HUES64 (cell line): ENCODE measurements around the gene ANKRD18B.
"Not testable (repeated sequence)": the region's sequence is repeated elsewhere in the genome, so short reads cannot be mapped to it uniquely, and the experiment has no call there.

ENCODE experiments used
- H3K27ac ChIP-seq: 2 replicates; pipeline ENCODE4 v1.7.0; 2013; ENCODE audit warnings: low read depth, low read length, inconsistent platforms
- H3K27me3 ChIP-seq: 2 replicates; pipeline ENCODE4 v1.6.1; 2013; ENCODE audit warnings: mild to moderate bottlenecking, low read length; ENCODE audit not compliant: insufficient read depth
- H3K36me3 ChIP-seq: 2 replicates; pipeline ENCODE4 v1.6.1; 2013; ENCODE audit warnings: mild to moderate bottlenecking, low read length; ENCODE audit not compliant: insufficient read depth
- H3K4me1 ChIP-seq: 2 replicates; pipeline ENCODE4 v1.6.1; 2013; ENCODE audit warnings: mild to moderate bottlenecking, low read length, moderate library complexity; ENCODE audit not compliant: insufficient read depth
- H3K4me3 ChIP-seq: 2 replicates; pipeline ENCODE4 v1.5.1; 2013; ENCODE audit warnings: mild to moderate bottlenecking, low read length, moderate library complexity
- H3K9ac ChIP-seq: 2 replicates; pipeline ENCODE4 v1.6.1; 2013; ENCODE audit warnings: mild to moderate bottlenecking, low read depth, low read length
- H3K9me3 ChIP-seq: 2 replicates; pipeline ENCODE4 v1.6.1; 2013; ENCODE audit warnings: low read depth, low read length; ENCODE audit not compliant: insufficient read depth
- WGBS: fragments of 150-250, 120-280 bp; methylation state at CpG from one replicate; pipeline ENCODE4 v1.1.7; 2013; ENCODE audit warnings: missing lambda C conversion rate; 5-methylcytosine and 5-hydroxymethylcytosine counted together

ANKRD18B gene

DNA sequence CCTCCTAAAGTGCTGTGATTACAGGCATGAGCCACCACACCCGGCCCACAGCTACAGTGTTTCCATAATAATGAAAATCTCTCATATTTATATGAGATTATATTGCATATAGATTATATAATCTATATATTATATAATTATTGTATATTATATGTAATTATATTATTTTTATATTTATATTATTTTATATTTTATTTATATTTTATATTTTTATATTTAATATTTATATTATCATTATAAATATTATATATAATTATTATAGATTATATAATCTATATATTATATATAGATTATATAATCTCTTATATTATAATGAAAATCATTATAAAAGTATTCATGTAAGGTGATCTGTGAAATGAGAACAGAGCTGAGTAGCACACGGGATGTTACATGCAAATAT is 11.5 kb downstream of the ANKRD18B start:
- no peaks in the 10 kb centered on the region for H3K9me3 ChIP-seq
- WGBS, result no CpG with 5 or more reads among the region's 2 CpGs
- no peaks in the 10 kb centered on the region for H3K4me1 ChIP-seq
- H3K27ac ChIP-seq, result no peak overlapping the region
- H3K27me3 ChIP-seq, result no peaks in the 10 kb centered on the region
- 0 out of 2 replicates have a peak, but pooled peaks cover 2% of the 10 kb centered on the region for H3K36me3 ChIP-seq
- no peak overlapping the region for H3K9ac ChIP-seq
- no peak overlapping the region for H3K4me3 ChIP-seq

DNA sequence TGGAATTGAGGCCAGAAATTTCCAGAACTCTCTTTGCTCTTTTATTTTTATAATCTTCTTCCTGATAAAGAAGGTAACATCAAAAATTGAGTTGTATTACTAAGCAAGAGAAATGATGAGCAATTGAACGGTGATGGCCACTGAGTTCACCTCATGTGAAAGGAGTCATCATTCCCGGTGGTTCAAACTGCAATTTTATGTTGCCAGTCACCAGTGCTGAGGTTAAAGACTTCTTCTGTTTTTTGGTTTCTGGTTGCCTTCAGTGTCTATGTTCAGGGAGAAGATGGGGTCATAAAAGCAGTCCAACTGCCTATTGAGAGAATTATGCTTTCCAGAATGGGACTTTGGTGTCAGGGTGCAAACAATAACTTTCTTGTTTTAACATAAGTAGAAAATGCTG is 19.4 kb downstream of the ANKRD18B start:
- H3K4me3 ChIP-seq, H3K27me3 ChIP-seq, H3K4me1 ChIP-seq, H3K9me3 ChIP-seq, H3K9ac ChIP-seq, H3K27ac ChIP-seq, H3K36me3 ChIP-seq: not testable (repeated sequence)
- 95% methylated on average over 2 of the region's 2 CpGs for WGBS

DNA sequence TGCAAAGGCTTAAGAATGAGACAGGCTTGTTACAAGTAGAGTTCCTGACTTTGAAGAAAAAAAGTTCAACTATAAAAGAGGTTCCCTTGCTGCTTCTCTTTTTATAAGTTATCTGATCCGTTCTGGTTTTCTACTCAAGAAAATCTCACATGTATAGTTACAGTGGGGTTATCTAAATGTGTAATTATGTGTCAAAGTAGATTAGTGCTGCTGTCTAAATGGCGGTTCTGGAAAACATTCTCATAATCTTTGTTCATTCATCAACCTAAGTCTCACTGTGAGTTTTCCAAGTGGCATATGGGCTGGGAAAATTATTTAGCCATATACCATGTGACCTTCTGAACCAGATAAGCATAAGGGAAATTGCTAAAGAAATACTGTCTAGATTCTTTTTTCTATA is 21.7 kb downstream of the ANKRD18B start:
- H3K27ac ChIP-seq, H3K27me3 ChIP-seq, H3K9ac ChIP-seq, H3K4me3 ChIP-seq, H3K9me3 ChIP-seq, H3K4me1 ChIP-seq: not testable (repeated sequence)
- peaks cover 10% of the 10 kb centered on the region; the same call in 1 of the 2 replicates for H3K36me3 ChIP-seq
- no CpG with 5 or more reads among the region's 2 CpGs for WGBS

DNA sequence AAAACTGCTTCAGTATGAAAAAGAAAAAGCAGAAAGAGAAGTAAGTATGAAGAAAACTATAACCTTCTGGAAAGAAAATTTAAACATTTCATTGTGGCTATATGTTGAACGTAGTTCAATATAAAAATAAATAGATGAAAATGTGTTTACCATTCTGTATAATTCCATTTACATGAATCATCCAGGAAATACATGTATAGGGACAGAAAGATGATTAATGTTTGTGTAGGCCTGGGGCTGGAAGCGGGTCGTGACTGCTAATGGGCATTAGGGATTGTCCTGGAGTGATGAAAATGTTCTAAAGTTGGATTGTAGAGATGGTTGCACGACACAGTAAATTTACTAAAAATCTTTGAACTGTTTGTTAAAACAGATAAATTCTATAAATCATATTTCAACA is 24.8 kb downstream of the ANKRD18B start:
- not testable (repeated sequence) for H3K36me3 ChIP-seq, H3K27me3 ChIP-seq, H3K9me3 ChIP-seq, H3K4me1 ChIP-seq, H3K4me3 ChIP-seq, H3K27ac ChIP-seq, H3K9ac ChIP-seq
- no CpG with 5 or more reads among the region's 4 CpGs for WGBS

DNA sequence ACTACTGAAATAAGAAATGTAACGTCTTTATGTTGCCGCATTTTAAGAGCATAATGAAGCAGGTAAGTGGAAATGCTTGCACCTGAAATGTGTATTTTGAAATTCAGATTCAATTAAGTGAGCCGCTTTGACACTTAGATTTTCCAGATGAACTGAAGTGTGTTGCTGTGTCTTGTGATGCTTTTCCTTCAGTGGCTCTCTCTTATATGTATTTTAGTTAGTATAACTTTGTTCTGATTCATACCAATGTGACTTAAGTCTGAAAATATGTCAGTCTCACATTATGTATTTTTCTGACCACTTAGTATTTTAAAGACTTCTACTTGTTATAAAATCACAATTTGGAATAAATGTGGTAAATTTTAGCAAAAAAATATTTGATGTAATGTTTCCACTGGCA is 25.4 kb downstream of the ANKRD18B start:
- not testable (repeated sequence) for H3K27me3 ChIP-seq, H3K4me3 ChIP-seq, H3K36me3 ChIP-seq, H3K27ac ChIP-seq, H3K4me1 ChIP-seq, H3K9me3 ChIP-seq, H3K9ac ChIP-seq
- 95% methylated on average over 3 of the region's 3 CpGs for WGBS

DNA sequence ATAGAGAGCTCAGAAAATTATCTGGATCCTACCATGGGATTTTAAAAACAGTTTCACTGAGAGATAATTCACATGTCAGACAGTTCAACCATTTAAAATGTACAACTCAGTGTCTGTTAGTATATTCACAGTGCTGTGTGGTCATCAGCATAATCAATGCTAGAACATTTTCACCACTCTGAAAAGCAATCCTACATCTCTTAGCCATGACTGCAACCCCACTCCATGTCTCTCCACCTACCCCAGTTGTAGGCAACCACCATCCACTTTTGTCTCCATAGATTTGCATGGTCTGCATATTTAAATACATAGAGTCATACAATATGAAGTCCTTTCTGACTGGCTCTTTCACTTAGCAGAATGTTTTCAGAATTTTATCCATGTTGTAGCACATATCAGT is 27.1 kb downstream of the ANKRD18B start:
- H3K27ac ChIP-seq, H3K4me1 ChIP-seq, H3K36me3 ChIP-seq, H3K9ac ChIP-seq, H3K9me3 ChIP-seq, H3K27me3 ChIP-seq, H3K4me3 ChIP-seq: not testable (repeated sequence)

DNA sequence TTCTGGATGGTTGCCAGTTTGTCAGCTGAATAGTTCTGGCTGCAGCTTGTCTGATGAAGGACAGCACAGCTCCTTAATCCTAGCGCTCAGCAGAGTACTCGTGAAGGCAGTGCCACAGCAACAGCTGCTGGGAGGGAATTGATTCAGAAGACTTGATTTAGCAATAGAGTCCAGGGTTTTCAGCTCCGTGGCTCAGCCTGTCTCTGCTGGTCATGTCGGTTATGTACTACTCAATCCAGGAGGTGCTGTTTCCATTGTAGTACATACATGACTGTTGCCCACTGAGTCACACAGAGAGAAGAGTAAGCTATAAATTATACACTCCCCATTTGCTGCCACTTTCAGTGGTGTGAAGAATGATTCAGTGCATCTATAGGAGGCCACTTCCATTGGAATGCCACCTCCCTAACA is 28.3 kb downstream of the ANKRD18B start:
- not testable (repeated sequence) for H3K27me3 ChIP-seq, H3K36me3 ChIP-seq, H3K9ac ChIP-seq, H3K9me3 ChIP-seq, H3K4me1 ChIP-seq, H3K4me3 ChIP-seq, H3K27ac ChIP-seq
- 87% methylated on average over 2 of the region's 4 CpGs for WGBS

DNA sequence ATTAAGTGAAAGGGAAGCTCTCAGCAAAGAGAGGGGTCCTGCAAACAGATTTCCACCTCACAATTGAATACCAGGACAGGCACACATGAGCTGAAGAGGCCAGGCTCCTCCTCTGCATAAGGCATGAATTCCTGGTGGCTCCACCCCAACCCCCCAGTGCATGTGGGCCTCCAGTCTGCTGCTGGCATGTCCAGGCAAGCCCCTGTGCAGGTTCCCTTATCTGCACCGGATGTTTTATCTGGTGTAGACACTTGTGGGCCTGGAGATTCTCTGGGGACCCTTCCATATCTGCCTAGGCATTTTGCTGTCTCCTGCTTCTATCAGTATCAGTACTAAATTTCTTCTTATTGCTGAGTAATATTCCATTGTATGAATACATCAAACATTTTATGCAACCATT is 36.2 kb downstream of the ANKRD18B start:
- H3K36me3 ChIP-seq, H3K4me1 ChIP-seq, H3K9me3 ChIP-seq, H3K4me3 ChIP-seq, H3K27me3 ChIP-seq, H3K9ac ChIP-seq, H3K27ac ChIP-seq: not testable (repeated sequence)
- WGBS, result 100% methylated on average over 1 of the region's 1 CpG

DNA sequence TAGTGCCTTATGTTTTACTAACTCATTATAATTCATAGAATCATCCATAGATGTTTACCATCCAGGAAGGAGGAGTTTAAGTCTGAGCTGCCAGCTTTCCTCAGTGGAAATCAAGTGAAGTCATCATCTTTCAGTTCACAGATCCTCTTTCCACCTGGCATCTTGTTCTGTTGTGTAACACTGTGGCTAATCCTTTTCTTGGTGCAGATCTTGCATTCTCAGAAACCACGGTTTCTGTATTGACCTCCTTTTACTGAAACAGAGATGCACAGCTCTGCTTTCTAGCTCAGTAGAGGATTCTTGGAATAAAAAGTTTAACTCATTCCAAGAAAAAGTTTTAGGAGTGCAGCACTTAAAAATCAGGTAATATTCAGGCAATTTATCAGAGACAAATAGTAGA is 38.1 kb downstream of the ANKRD18B start:
- H3K9ac ChIP-seq, H3K4me1 ChIP-seq, H3K27ac ChIP-seq, H3K36me3 ChIP-seq, H3K4me3 ChIP-seq, H3K9me3 ChIP-seq, H3K27me3 ChIP-seq: not testable (repeated sequence)
- 100% methylated on average over 1 of the region's 1 CpG for WGBS

DNA sequence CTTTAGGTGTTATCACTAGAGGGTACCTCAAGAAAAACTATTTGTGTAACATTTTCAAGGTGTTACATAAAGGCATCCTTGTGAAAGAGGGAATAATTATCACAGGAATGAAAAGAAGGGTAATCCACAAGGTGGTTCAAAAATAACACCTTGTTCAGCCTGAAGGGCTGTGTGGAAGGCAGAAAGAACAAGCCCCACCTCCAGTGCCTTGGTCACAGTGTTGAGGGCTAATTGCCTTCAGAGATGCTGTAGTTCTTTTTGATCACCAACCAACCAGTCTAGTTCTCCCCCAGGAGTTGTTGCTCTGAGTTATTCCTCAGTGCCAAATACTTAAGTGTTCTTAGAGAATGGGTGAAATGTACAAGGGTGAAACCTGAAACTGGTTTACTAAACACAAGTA is 43.7 kb downstream of the ANKRD18B start:
- not testable (repeated sequence) for H3K27me3 ChIP-seq, H3K4me3 ChIP-seq, H3K9me3 ChIP-seq

DNA sequence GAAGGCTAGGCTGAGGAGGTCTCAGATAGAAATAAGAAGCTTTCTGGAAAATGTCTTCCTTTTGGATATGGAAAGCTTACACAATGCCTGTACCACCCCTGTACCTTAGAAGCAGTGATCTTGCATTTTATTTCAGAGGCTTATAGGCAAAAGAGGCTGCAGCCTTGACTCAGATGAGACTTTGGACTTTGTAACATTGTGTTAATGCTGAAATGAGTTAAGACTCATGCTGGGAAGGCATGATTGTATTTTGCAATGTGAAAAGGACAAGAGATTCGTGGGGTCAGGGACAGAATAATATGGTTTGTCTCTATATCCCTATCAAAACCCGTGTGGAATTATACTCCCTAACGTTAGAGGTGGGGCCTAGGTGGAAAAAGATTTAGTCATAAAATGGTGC is 53.7 kb downstream of the ANKRD18B start:
- H3K9me3 ChIP-seq, H3K4me3 ChIP-seq, H3K9ac ChIP-seq, H3K4me1 ChIP-seq, H3K27me3 ChIP-seq, H3K36me3 ChIP-seq, H3K27ac ChIP-seq: not testable (repeated sequence)
- WGBS, result 91% methylated on average over 1 of the region's 3 CpGs

More for the DNA sequence above, 43.7 kb downstream of the ANKRD18B start:
- H3K36me3 ChIP-seq, H3K9ac ChIP-seq, H3K4me1 ChIP-seq, H3K27ac ChIP-seq: not testable (repeated sequence)

DNA sequence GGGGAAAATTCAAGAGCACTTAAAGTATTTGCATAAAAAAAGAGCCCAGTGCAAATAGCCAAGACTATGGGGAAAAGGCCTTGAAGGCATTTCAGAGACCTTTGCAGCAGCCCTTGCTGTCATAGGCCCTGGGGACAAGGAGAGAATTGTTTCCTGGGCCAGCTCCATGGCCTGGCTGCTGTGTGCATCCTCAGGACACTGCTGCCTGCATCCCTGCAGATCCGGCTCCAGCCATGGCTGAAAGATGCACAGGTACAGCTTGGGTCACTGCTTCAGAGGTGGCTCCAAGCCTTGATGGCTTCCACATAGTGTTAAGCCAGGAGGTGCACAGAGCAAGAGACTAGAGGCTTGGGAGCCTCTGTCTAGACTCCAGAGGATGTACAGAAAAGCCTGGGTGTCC is 55.9 kb downstream of the ANKRD18B start:
- H3K9me3 ChIP-seq, H3K4me3 ChIP-seq, H3K27me3 ChIP-seq, H3K4me1 ChIP-seq, H3K9ac ChIP-seq, H3K27ac ChIP-seq, H3K36me3 ChIP-seq: not testable (repeated sequence)
- WGBS, result 64% methylated on average over 1 of the region's 1 CpG
